Thymus (tissue), 11 donors: ENCODE measurements around the gene GIMAP8. TPM values are rescaled to one million over a fixed set of nuclear protein-coding genes. Genes with fewer than 3 reads are reported as not detected.
A peak's percentile ranks its signal among the peaks of the same experiment; 100 is the strongest.
"Not testable (repeated sequence)": the region's sequence is repeated elsewhere in the genome, so short reads cannot be mapped to it uniquely, and the experiment has no call there.

Experiments
- DNase-seq, 9 donors: peaks; one replicate each; pipeline ENCODE4 v3.0.0-alpha.2; 2013; ENCODE audit warnings: low spot score in 9 of 9, low read depth in 6 of 9, missing footprints in 1 of 9
- H3K27ac ChIP-seq, 2 donors: one replicate each; pipeline ENCODE4 v1.5.1; 2013; ENCODE audit warnings: control low read depth in 1 of 2, low read depth in 1 of 2, low read length in 1 of 2, mild to moderate bottlenecking in 1 of 2, moderate library complexity in 1 of 2
- H3K27me3 ChIP-seq, 2 donors: one replicate each; pipeline ENCODE4 v1.5.1; 2013; ENCODE audit warnings: low read length in 1 of 2; ENCODE audit not compliant: control insufficient read depth in 2 of 2, insufficient read depth in 1 of 2
- H3K36me3 ChIP-seq, 2 donors: one replicate each; pipeline ENCODE4 v1.5.1; 2013; ENCODE audit warnings: low read length in 1 of 2, mild to moderate bottlenecking in 1 of 2, moderate library complexity in 1 of 2; ENCODE audit not compliant: control insufficient read depth in 2 of 2, insufficient read depth in 2 of 2
- H3K4me1 ChIP-seq, 2 donors: one replicate each; pipeline ENCODE4 v1.5.1; 2013; ENCODE audit warnings: low read length in 2 of 2; ENCODE audit not compliant: control insufficient read depth in 2 of 2, insufficient read depth in 2 of 2
- H3K4me3 ChIP-seq, 2 donors: one replicate each; pipeline ENCODE4 v1.5.1; 2013; ENCODE audit warnings: low read length in 2 of 2, control low read depth in 1 of 2, mild to moderate bottlenecking in 1 of 2
- H3K9me3 ChIP-seq, 2 donors: one replicate each; pipeline ENCODE4 v1.5.1; 2013; ENCODE audit warnings: low read length in 1 of 2, mild to moderate bottlenecking in 1 of 2; ENCODE audit not compliant: control insufficient read depth in 2 of 2, insufficient read depth in 1 of 2
- WGBS: extraction: QIAGEN DNeasy Blood & Tissue Kit; methylation state at CpG from one replicate; pipeline ENCODE4 v1.1.7; 2013; 5-methylcytosine and 5-hydroxymethylcytosine counted together
- polyA plus RNA-seq: library from polyadenylated mRNA; stranded (reverse); fragments of 200-250 nt; gene quantifications from one replicate; pipeline ENCODE4 v1.2.3, GENCODE V29; 2013
- total RNA-seq: library from RNA; stranded (reverse); fragments of 120-200 nt; gene quantifications from one replicate; pipeline ENCODE4 v1.2.4, GENCODE V29; 2013
- donor health status: healthy.

The GIMAP8 gene
- total and polyA plus RNA-seq, 2 donors, result 6.1 to 7.9 TPM

- peak in 5 of 9 donors; percentile 44 to 81 (median 50) for DNase-seq
- Histone ChIP-seq H3K4me1 (peaks cover 6 to 33% of the 10 kb centered on the region in 2 donors), H3K27ac (peak overlapping the region; percentile 91 to 93), H3K27me3 (no peaks in the 10 kb centered on the region), H3K9me3 (no peaks in the 10 kb centered on the region), H3K36me3 (no peaks in the 10 kb centered on the region), H3K4me3 (no peak overlapping the region)
- WGBS, result 63% methylated on average over 9 of the region's 9 CpGs
Observed at GRCh38 chr7:150481186-150481920, 30.9 kb downstream of the GIMAP8 start.

GRCh38 chr7:150481922-150482321, 31.5 kb downstream of the GIMAP8 start:
- WGBS, result 92% methylated on average over 4 of the region's 4 CpGs
- peaks cover 6 to 33% of the 10 kb centered on the region in 2 donors for H3K4me1 ChIP-seq
- H3K27ac ChIP-seq, result peak overlapping the region; percentile 91 to 93

GRCh38 chr7:150483514-150483913, 33.1 kb downstream of the GIMAP8 start:
- not testable (repeated sequence) for H3K9me3 ChIP-seq, H3K4me3 ChIP-seq, H3K27me3 ChIP-seq, H3K36me3 ChIP-seq
- 0% methylated on average over 2 of the region's 2 CpGs for WGBS
- Histone ChIP-seq H3K4me1 (peaks cover 6 to 33% of the 10 kb centered on the region in 2 donors), H3K27ac (peak overlapping the region in 1 of 2 donors; percentile 67)
- peak in 1 of 9 donors; percentile 33 for DNase-seq

More at GRCh38 chr7:150481922-150482321, 31.5 kb downstream of the GIMAP8 start:
- no peaks in the 10 kb centered on the region for H3K36me3 ChIP-seq
- no peak for DNase-seq
- H3K4me3 ChIP-seq, result no peak overlapping the region
- no peaks in the 10 kb centered on the region for H3K9me3 ChIP-seq
- H3K27me3 ChIP-seq, result no peaks in the 10 kb centered on the region

- H3K9me3 ChIP-seq, H3K36me3 ChIP-seq, H3K4me3 ChIP-seq, H3K27me3 ChIP-seq: not testable (repeated sequence)
- Histone ChIP-seq H3K27ac (peak overlapping the region in 1 of 2 donors; percentile 67), H3K4me1 (peaks cover 6 to 33% of the 10 kb centered on the region in 2 donors)
- peak in 1 of 9 donors; percentile 48 for DNase-seq
- 3% methylated on average over 3 of the region's 3 CpGs for WGBS
Observed at GRCh38 chr7:150484071-150484470, 33.6 kb downstream of the GIMAP8 start.

- 93% methylated on average over 2 of the region's 2 CpGs for WGBS
- Histone ChIP-seq H3K36me3 (no peaks in the 10 kb centered on the region), H3K9me3 (no peaks in the 10 kb centered on the region), H3K27ac (no peak overlapping the region), H3K4me3 (no peak overlapping the region), H3K4me1 (peaks cover 0 to 5% of the 10 kb centered on the region in 2 donors), H3K27me3 (no peaks in the 10 kb centered on the region)
- no peak for DNase-seq
Observed at GRCh38 chr7:150487625-150488024, 37.2 kb downstream of the GIMAP8 start.

- H3K27me3 ChIP-seq, result no peaks in the 10 kb centered on the region
- 97% methylated on average over 1 of the region's 1 CpG for WGBS
- H3K27ac ChIP-seq, result no peak overlapping the region
Observed at GRCh38 chr7:150489782-150490181, 39.4 kb downstream of the GIMAP8 start.

GRCh38 chr7:150493442-150493841, 43.0 kb downstream of the GIMAP8 start:
- 89% methylated on average over 2 of the region's 3 CpGs for WGBS
- not testable (repeated sequence) for H3K27me3 ChIP-seq, DNase-seq, H3K36me3 ChIP-seq, H3K4me3 ChIP-seq, H3K27ac ChIP-seq, H3K4me1 ChIP-seq, H3K9me3 ChIP-seq

More at GRCh38 chr7:150489782-150490181, 39.4 kb downstream of the GIMAP8 start:
- DNase-seq, result no peak
- Histone ChIP-seq H3K9me3 (no peaks in the 10 kb centered on the region), H3K4me3 (no peak overlapping the region), H3K36me3 (no peaks in the 10 kb centered on the region), H3K4me1 (no peaks in the 10 kb centered on the region)

GRCh38 chr7:150502519-150502918, 52.1 kb downstream of the GIMAP8 start:
- DNase-seq, result peak in 1 of 9 donors; percentile 66
- no peaks in the 10 kb centered on the region for H3K36me3 ChIP-seq
- no peaks in the 10 kb centered on the region for H3K9me3 ChIP-seq
- no peaks in the 10 kb centered on the region for H3K27me3 ChIP-seq
- H3K27ac ChIP-seq, result peak overlapping the region; percentile 38 to 61
- no peak overlapping the region for H3K4me3 ChIP-seq
- peaks cover 4 to 26% of the 10 kb centered on the region in 2 donors for H3K4me1 ChIP-seq

GRCh38 chr7:150503155-150503554, 52.7 kb downstream of the GIMAP8 start:
- Histone ChIP-seq H3K4me3 (no peak overlapping the region), H3K4me1 (peaks cover 4 to 26% of the 10 kb centered on the region in 2 donors), H3K27ac (peak overlapping the region; percentile 20 to 53), H3K36me3 (no peaks in the 10 kb centered on the region), H3K27me3 (no peaks in the 10 kb centered on the region), H3K9me3 (no peaks in the 10 kb centered on the region)
- 86% methylated on average over 4 of the region's 4 CpGs for WGBS
- no peak for DNase-seq
